Activated CD4-positive, alpha-beta T cell treated with anti-CD3 and anti-CD28 coated beads for 36 hours (primary cell): ENCODE results near the gene LSM7. TPM values are rescaled to one million over a fixed set of nuclear protein-coding genes. Genes with fewer than 3 reads are reported as not detected.

Experiments
- ATAC-seq: fragments of 200-7000 bp; cut with Tn5 transposase; one replicate; pipeline ENCODE4 v1.10.0; 2021; ENCODE audit warnings: mild to moderate bottlenecking, moderate library complexity
- CTCF ChIA-PET: fragments of 350-600 bp; sonication (Branson Sonifier 250); formaldehyde crosslinking; loops from one replicate; lab custom pipeline; 2021; ENCODE audit warnings: antibody characterized with exemption; lab: Charles Lee
- POLR2A ChIA-PET: fragments of 350-600 bp; sonication (Branson Sonifier 250); formaldehyde crosslinking; loops from one replicate; lab custom pipeline; 2021; ENCODE audit warnings: antibody characterized with exemption, inconsistent platforms; lab: Charles Lee
- DNase-seq: peaks from one replicate; pipeline ENCODE4 v3.0.0-alpha.2; 2020
- H3K27ac Mint-ChIP-seq: one replicate; pipeline ENCODE4 v1.8.0; 2021; ENCODE audit warnings: mixed read lengths
- H3K27me3 Mint-ChIP-seq: one replicate; pipeline ENCODE4 v1.8.0; 2021; ENCODE audit warnings: mixed read lengths
- H3K36me3 Mint-ChIP-seq: one replicate; pipeline ENCODE4 v1.8.0; 2021; ENCODE audit warnings: low read depth, mixed read lengths
- H3K4me1 Mint-ChIP-seq: one replicate; pipeline ENCODE4 v1.8.0; 2021; ENCODE audit warnings: mixed read lengths
- H3K4me3 Mint-ChIP-seq: one replicate; pipeline ENCODE4 v1.8.0; 2021; ENCODE audit warnings: mild to moderate bottlenecking, moderate library complexity, mixed read lengths
- H3K9me3 Mint-ChIP-seq: one replicate; pipeline ENCODE4 v1.8.0; 2021; ENCODE audit warnings: low read depth, mixed read lengths
- intact Hi-C, 2 experiments: fragments of 100-400 bp; cut with DNase I in 1 of 2; cut with micrococcal nuclease in 1 of 2; formaldehyde crosslinking; loops; one replicate each; pipeline versions ENCODE4 v1.14.2 to v1.15.1; 2022 to 2024; cut with DNase I, micrococcal nuclease
- total RNA-seq, 2 experiments: library from RNA; stranded (reverse); gene quantifications; one replicate each; pipeline ENCODE4 v1.2.3, GENCODE V29; 2021

LSM7 gene
- total RNA-seq, 2 experiments from 2014 or later = 113 to 134 TPM

GRCh38 chr19:2326699-2327360 lies 1.6 kb downstream of the LSM7 start:
- peak overlapping the region; percentile 99 for H3K27ac Mint-ChIP-seq
- peaks cover 57% of the 10 kb centered on the region for H3K4me1 Mint-ChIP-seq
- ATAC-seq (no peak), DNase-seq (no peak)
- H3K9me3 Mint-ChIP-seq = no peaks in the 10 kb centered on the region
- peak overlapping the region; percentile 98 for H3K4me3 Mint-ChIP-seq
- POLR2A ChIA-PET = interaction anchor here (1.0 kb wide), 1 partner anchor 151 kb away, joined by 3 read pairs; no protein-coding TSS in a partner anchor
- CTCF ChIA-PET = interaction anchor here (0.7 to 1.1 kb wide), 4 partner anchors 31 to 322 kb away, joined by 3 to 4 read pairs (median 4); no protein-coding TSS in a partner anchor
- H3K36me3 Mint-ChIP-seq = peaks cover 35% of the 10 kb centered on the region
- intact Hi-C loops = loop anchor here in 1 of 2 experiments (5.0 kb wide), 2 partner anchors 310 to 1180 kb away; partner anchors contain the start of genes BTBD2 and FZR1
- no peaks in the 10 kb centered on the region for H3K27me3 Mint-ChIP-seq

- Mint-ChIP-seq H3K4me3 (peak overlapping the region; percentile 98), H3K27ac (peak overlapping the region; percentile 21), H3K27me3 (no peaks in the 10 kb centered on the region), H3K4me1 (peaks cover 46% of the 10 kb centered on the region), H3K9me3 (no peaks in the 10 kb centered on the region), H3K36me3 (peaks cover 35% of the 10 kb centered on the region)
- ChIA-PET CTCF (interaction anchor here (0.5 to 1.0 kb wide), 3 partner anchors 55 to 67 kb away, joined by 3 read pairs; no protein-coding TSS in a partner anchor), POLR2A (interaction anchor here (0.5 kb wide), 2 partner anchors 11 to 67 kb away, joined by 3 to 6 read pairs; no protein-coding TSS in a partner anchor)
- intact Hi-C loops = loop anchor here in 1 of 2 experiments (5.0 kb wide), 2 partner anchors 308 to 1182 kb away; partner anchors contain the start of genes BTBD2 and FZR1
- DNase-seq (no peak), ATAC-seq (no peak)
Observed at GRCh38 chr19:2325281-2326046, 2.9 kb downstream of the LSM7 start.

GRCh38 chr19:2324220-2324948 lies 4.0 kb downstream of the LSM7 start:
- CTCF ChIA-PET = interaction anchor here (0.8 kb wide), 1 partner anchor 44 kb away, joined by 3 read pairs; no protein-coding TSS in a partner anchor
- H3K27ac Mint-ChIP-seq = no peak overlapping the region
- DNase-seq = no peak
- POLR2A ChIA-PET = interaction anchor here (0.5 kb wide), 1 partner anchor 10 kb away, joined by 3 read pairs; no protein-coding TSS in a partner anchor
- peaks cover 37% of the 10 kb centered on the region for H3K4me1 Mint-ChIP-seq
- peaks cover 35% of the 10 kb centered on the region for H3K36me3 Mint-ChIP-seq
- no peak for ATAC-seq
- no peaks in the 10 kb centered on the region for H3K9me3 Mint-ChIP-seq
- no peaks in the 10 kb centered on the region for H3K27me3 Mint-ChIP-seq
- intact Hi-C loops = no loop called here
- no peak overlapping the region for H3K4me3 Mint-ChIP-seq

- peaks cover 33% of the 10 kb centered on the region for H3K4me1 Mint-ChIP-seq
- no peak for DNase-seq
- intact Hi-C loops = no loop called here
- CTCF ChIA-PET = interaction anchor here (0.8 kb wide), 1 partner anchor 45 kb away, joined by 3 read pairs; no protein-coding TSS in a partner anchor
- H3K27ac Mint-ChIP-seq = no peak overlapping the region
- no peaks in the 10 kb centered on the region for H3K9me3 Mint-ChIP-seq
- peaks cover 35% of the 10 kb centered on the region for H3K36me3 Mint-ChIP-seq
- POLR2A ChIA-PET = no interaction called here
- no peak overlapping the region for H3K4me3 Mint-ChIP-seq
- ATAC-seq = no peak
- H3K27me3 Mint-ChIP-seq = no peaks in the 10 kb centered on the region
Observed at GRCh38 chr19:2323707-2324106, 4.7 kb downstream of the LSM7 start.

GRCh38 chr19:2321565-2322283 lies 6.7 kb downstream of the LSM7 start:
- H3K36me3 Mint-ChIP-seq = peaks cover 22% of the 10 kb centered on the region
- peaks cover 23% of the 10 kb centered on the region for H3K4me1 Mint-ChIP-seq
- intact Hi-C loops = no loop called here
- CTCF ChIA-PET = no interaction called here
- H3K9me3 Mint-ChIP-seq = no peaks in the 10 kb centered on the region
- no peaks in the 10 kb centered on the region for H3K27me3 Mint-ChIP-seq
- POLR2A ChIA-PET = no interaction called here
- no peak overlapping the region for H3K4me3 Mint-ChIP-seq
- ATAC-seq (no peak), DNase-seq (no peak)
- no peak overlapping the region for H3K27ac Mint-ChIP-seq

- POLR2A ChIA-PET = no interaction called here
- Mint-ChIP-seq H3K27me3 (no peaks in the 10 kb centered on the region), H3K36me3 (peaks cover 16% of the 10 kb centered on the region), H3K4me3 (no peak overlapping the region), H3K27ac (no peak overlapping the region), H3K9me3 (no peaks in the 10 kb centered on the region), H3K4me1 (peaks cover 15% of the 10 kb centered on the region)
- DNase-seq = no peak
- CTCF ChIA-PET = no interaction called here
- ATAC-seq = no peak
- intact Hi-C loops = no loop called here
Observed at GRCh38 chr19:2320939-2321338, 7.4 kb downstream of the LSM7 start.

GRCh38 chr19:2320049-2320448 lies 8.3 kb downstream of the LSM7 start:
- Mint-ChIP-seq H3K9me3 (peaks cover 4% of the 10 kb centered on the region), H3K4me3 (no peak overlapping the region), H3K4me1 (peaks cover 6% of the 10 kb centered on the region), H3K27me3 (peaks cover under 1% of the 10 kb centered on the region), H3K36me3 (peaks cover 12% of the 10 kb centered on the region), H3K27ac (no peak overlapping the region)
- CTCF ChIA-PET = no interaction called here
- intact Hi-C loops = no loop called here
- ATAC-seq = no peak
- DNase-seq = no peak
- POLR2A ChIA-PET = no interaction called here

GRCh38 chr19:2319551-2319950 lies 8.8 kb downstream of the LSM7 start:
- ATAC-seq = no peak

GRCh38 chr19:2318923-2319322 lies 9.5 kb downstream of the LSM7 start:
- intact Hi-C loops = no loop called here
- ChIA-PET POLR2A (no interaction called here), CTCF (interaction anchor here (0.7 kb wide), 1 partner anchor 13 kb away, joined by 3 read pairs; no protein-coding TSS in a partner anchor)
- ATAC-seq (no peak), DNase-seq (no peak)
- H3K4me3 Mint-ChIP-seq = no peak overlapping the region
- H3K36me3 Mint-ChIP-seq = peaks cover 10% of the 10 kb centered on the region
- H3K4me1 Mint-ChIP-seq = no peaks in the 10 kb centered on the region
- H3K9me3 Mint-ChIP-seq = peaks cover 8% of the 10 kb centered on the region
- no peak overlapping the region for H3K27ac Mint-ChIP-seq
- peaks cover 6% of the 10 kb centered on the region for H3K27me3 Mint-ChIP-seq

More at GRCh38 chr19:2319551-2319950, 8.8 kb downstream of the LSM7 start:
- Mint-ChIP-seq H3K36me3 (peaks cover 13% of the 10 kb centered on the region), H3K27ac (no peak overlapping the region), H3K4me1 (peaks cover 3% of the 10 kb centered on the region), H3K27me3 (peaks cover 5% of the 10 kb centered on the region), H3K9me3 (peaks cover 8% of the 10 kb centered on the region), H3K4me3 (no peak overlapping the region)
- intact Hi-C loops = no loop called here
- POLR2A ChIA-PET = no interaction called here
- CTCF ChIA-PET = no interaction called here
- DNase-seq = no peak

GRCh38 chr19:2317756-2318155 lies 10.6 kb downstream of the LSM7 start:
- Mint-ChIP-seq H3K36me3 (peaks cover 6% of the 10 kb centered on the region), H3K4me3 (no peak overlapping the region), H3K27me3 (peaks cover 12% of the 10 kb centered on the region), H3K4me1 (no peaks in the 10 kb centered on the region), H3K27ac (no peak overlapping the region), H3K9me3 (peaks cover 8% of the 10 kb centered on the region)
- intact Hi-C loops = no loop called here
- ChIA-PET POLR2A (no interaction called here), CTCF (interaction anchor here (0.7 kb wide), 1 partner anchor 15 kb away, joined by 4 read pairs; no protein-coding TSS in a partner anchor)
- ATAC-seq (no peak), DNase-seq (no peak)
